ENCODE data around the gene HEBP1. TPM values are rescaled to one million over a fixed set of nuclear protein-coding genes. Genes with fewer than 3 reads are reported as not detected.

Gene HEBP1
- polyA plus RNA-seq, 3 donors from 2014 or later: 21.8 to 24.6 (median 24.3) TPM

- no peaks in the 10 kb centered on the region for H3K9me3 Mint-ChIP-seq
- peaks cover 0 to 7% (median 3%) of the 10 kb centered on the region in 3 donors for H3K27me3 Mint-ChIP-seq (ENCODE audit: low read depth in 3 of 3)
- no peak for DNase-seq
- H3K4me3 Mint-ChIP-seq: no peak overlapping the region
- H3K36me3 Mint-ChIP-seq: no peaks in the 10 kb centered on the region
- H3K4me1 Mint-ChIP-seq: no peaks in the 10 kb centered on the region
- no peak overlapping the region for H3K27ac Mint-ChIP-seq
Observed at GRCh38 chr12:13033476-13033875, 33.4 kb upstream of the HEBP1 start.

- H3K4me3 Mint-ChIP-seq: no peak overlapping the region
- peaks cover 0 to 7% (median 3%) of the 10 kb centered on the region in 3 donors for H3K27me3 Mint-ChIP-seq (ENCODE audit: low read depth in 3 of 3)
- no peak overlapping the region for H3K27ac Mint-ChIP-seq
- no peak for DNase-seq
- no peaks in the 10 kb centered on the region for H3K4me1 Mint-ChIP-seq
- H3K9me3 Mint-ChIP-seq: no peaks in the 10 kb centered on the region
- H3K36me3 Mint-ChIP-seq: no peaks in the 10 kb centered on the region
Observed at GRCh38 chr12:13032164-13032563, 32.1 kb upstream of the HEBP1 start.

GRCh38 chr12:13030541-13031291, 30.7 kb upstream of the HEBP1 start:
- H3K4me1 Mint-ChIP-seq: no peaks in the 10 kb centered on the region
- DNase-seq: no peak
- peaks cover 0 to 3% (median 3%) of the 10 kb centered on the region in 3 donors for H3K27me3 Mint-ChIP-seq (ENCODE audit: low read depth in 3 of 3)
- no peaks in the 10 kb centered on the region for H3K9me3 Mint-ChIP-seq
- no peak overlapping the region for H3K27ac Mint-ChIP-seq
- no peaks in the 10 kb centered on the region for H3K36me3 Mint-ChIP-seq
- no peak overlapping the region for H3K4me3 Mint-ChIP-seq

- no peaks in the 10 kb centered on the region for H3K4me1 Mint-ChIP-seq
- no peaks in the 10 kb centered on the region for H3K9me3 Mint-ChIP-seq
- H3K27me3 Mint-ChIP-seq (ENCODE audit: low read depth in 3 of 3): peaks cover 2 to 3% (median 3%) of the 10 kb centered on the region in 3 donors
- H3K36me3 Mint-ChIP-seq: no peaks in the 10 kb centered on the region
- no peak overlapping the region for H3K27ac Mint-ChIP-seq
- no peak overlapping the region for H3K4me3 Mint-ChIP-seq
- no peak for DNase-seq
Observed at GRCh38 chr12:13028825-13029570, 28.9 kb upstream of the HEBP1 start.

GRCh38 chr12:13027508-13027907, 27.4 kb upstream of the HEBP1 start:
- Mint-ChIP-seq H3K36me3 (no peaks in the 10 kb centered on the region), H3K27me3 (ENCODE audit: low read depth in 3 of 3) (peaks cover 2 to 6% (median 3%) of the 10 kb centered on the region in 3 donors), H3K27ac (no peak overlapping the region), H3K9me3 (no peaks in the 10 kb centered on the region), H3K4me3 (no peak overlapping the region), H3K4me1 (no peaks in the 10 kb centered on the region)
- no peak for DNase-seq

- Mint-ChIP-seq H3K9me3 (no peaks in the 10 kb centered on the region), H3K4me3 (no peak overlapping the region), H3K4me1 (no peaks in the 10 kb centered on the region), H3K36me3 (no peaks in the 10 kb centered on the region), H3K27ac (no peak overlapping the region), H3K27me3 (ENCODE audit: low read depth in 3 of 3) (peaks cover 2 to 6% (median 3%) of the 10 kb centered on the region in 3 donors)
- DNase-seq: no peak
Observed at GRCh38 chr12:13027032-13027431, 27.0 kb upstream of the HEBP1 start.

GRCh38 chr12:13026286-13026685, 26.2 kb upstream of the HEBP1 start:
- H3K9me3 Mint-ChIP-seq: no peaks in the 10 kb centered on the region
- H3K4me3 Mint-ChIP-seq: no peak overlapping the region
- DNase-seq: no peak
- no peak overlapping the region for H3K27ac Mint-ChIP-seq
- no peaks in the 10 kb centered on the region for H3K36me3 Mint-ChIP-seq
- H3K27me3 Mint-ChIP-seq (ENCODE audit: low read depth in 3 of 3): peaks cover 2 to 6% (median 3%) of the 10 kb centered on the region in 3 donors
- H3K4me1 Mint-ChIP-seq: no peaks in the 10 kb centered on the region

- Mint-ChIP-seq H3K4me3 (no peak overlapping the region), H3K27me3 (ENCODE audit: low read depth in 3 of 3) (peaks cover 2 to 6% (median 3%) of the 10 kb centered on the region in 3 donors), H3K9me3 (no peaks in the 10 kb centered on the region), H3K36me3 (no peaks in the 10 kb centered on the region), H3K27ac (no peak overlapping the region), H3K4me1 (no peaks in the 10 kb centered on the region)
- no peak for DNase-seq
Observed at GRCh38 chr12:13024531-13024916, 24.5 kb upstream of the HEBP1 start.

- Mint-ChIP-seq H3K4me1 (no peaks in the 10 kb centered on the region), H3K27ac (no peak overlapping the region), H3K4me3 (no peak overlapping the region), H3K27me3 (ENCODE audit: low read depth in 3 of 3) (peaks cover 0 to 5% (median 2%) of the 10 kb centered on the region in 3 donors), H3K9me3 (no peaks in the 10 kb centered on the region), H3K36me3 (no peaks in the 10 kb centered on the region)
- no peak for DNase-seq
Observed at GRCh38 chr12:13023811-13024530, 23.9 kb upstream of the HEBP1 start.

GRCh38 chr12:13022851-13023271, 22.8 kb upstream of the HEBP1 start:
- H3K9me3 Mint-ChIP-seq: no peaks in the 10 kb centered on the region
- no peaks in the 10 kb centered on the region for H3K36me3 Mint-ChIP-seq
- H3K4me3 Mint-ChIP-seq: no peak overlapping the region
- H3K27ac Mint-ChIP-seq: no peak overlapping the region
- peaks cover 0 to 3% (median 2%) of the 10 kb centered on the region in 3 donors for H3K27me3 Mint-ChIP-seq (ENCODE audit: low read depth in 3 of 3)
- no peaks in the 10 kb centered on the region for H3K4me1 Mint-ChIP-seq
- no peak for DNase-seq

GRCh38 chr12:13011098-13011497, 11.0 kb upstream of the HEBP1 start:
- H3K4me3 Mint-ChIP-seq: no peak overlapping the region
- H3K27ac Mint-ChIP-seq: no peak overlapping the region
- DNase-seq: no peak
- H3K27me3 Mint-ChIP-seq (ENCODE audit: low read depth in 3 of 3): peaks cover 3 to 12% (median 3%) of the 10 kb centered on the region in 3 donors
- no peaks in the 10 kb centered on the region for H3K9me3 Mint-ChIP-seq
- no peaks in the 10 kb centered on the region for H3K36me3 Mint-ChIP-seq
- no peaks in the 10 kb centered on the region for H3K4me1 Mint-ChIP-seq

GRCh38 chr12:13008741-13009380, 8.8 kb upstream of the HEBP1 start:
- no peak overlapping the region for H3K27ac Mint-ChIP-seq
- peaks cover 3 to 7% (median 7%) of the 10 kb centered on the region in 3 donors for H3K27me3 Mint-ChIP-seq (ENCODE audit: low read depth in 3 of 3)
- no peak overlapping the region for H3K4me3 Mint-ChIP-seq
- DNase-seq: no peak
- no peaks in the 10 kb centered on the region for H3K36me3 Mint-ChIP-seq
- H3K4me1 Mint-ChIP-seq: no peaks in the 10 kb centered on the region
- no peaks in the 10 kb centered on the region for H3K9me3 Mint-ChIP-seq

- no peak overlapping the region for H3K4me3 Mint-ChIP-seq
- H3K36me3 Mint-ChIP-seq: no peaks in the 10 kb centered on the region
- no peak overlapping the region for H3K27ac Mint-ChIP-seq
- no peaks in the 10 kb centered on the region for H3K9me3 Mint-ChIP-seq
- no peak for DNase-seq
- H3K4me1 Mint-ChIP-seq: peaks cover 0 to under 1% of the 10 kb centered on the region in 2 donors
- H3K27me3 Mint-ChIP-seq (ENCODE audit: low read depth in 3 of 3): peaks cover 3 to 7% (median 7%) of the 10 kb centered on the region in 3 donors
Observed at GRCh38 chr12:13007496-13008233, 7.6 kb upstream of the HEBP1 start.
